ENCODE results near the gene SLC25A33. TPM values are rescaled to one million over a fixed set of nuclear protein-coding genes. Genes with fewer than 3 reads are reported as not detected.

The SLC25A33 gene
- total and polyA plus RNA-seq, 2 donors (not counting 1 experiment from before 2014, with no cell fraction given): 2.3 to 5.0 TPM

DNA sequence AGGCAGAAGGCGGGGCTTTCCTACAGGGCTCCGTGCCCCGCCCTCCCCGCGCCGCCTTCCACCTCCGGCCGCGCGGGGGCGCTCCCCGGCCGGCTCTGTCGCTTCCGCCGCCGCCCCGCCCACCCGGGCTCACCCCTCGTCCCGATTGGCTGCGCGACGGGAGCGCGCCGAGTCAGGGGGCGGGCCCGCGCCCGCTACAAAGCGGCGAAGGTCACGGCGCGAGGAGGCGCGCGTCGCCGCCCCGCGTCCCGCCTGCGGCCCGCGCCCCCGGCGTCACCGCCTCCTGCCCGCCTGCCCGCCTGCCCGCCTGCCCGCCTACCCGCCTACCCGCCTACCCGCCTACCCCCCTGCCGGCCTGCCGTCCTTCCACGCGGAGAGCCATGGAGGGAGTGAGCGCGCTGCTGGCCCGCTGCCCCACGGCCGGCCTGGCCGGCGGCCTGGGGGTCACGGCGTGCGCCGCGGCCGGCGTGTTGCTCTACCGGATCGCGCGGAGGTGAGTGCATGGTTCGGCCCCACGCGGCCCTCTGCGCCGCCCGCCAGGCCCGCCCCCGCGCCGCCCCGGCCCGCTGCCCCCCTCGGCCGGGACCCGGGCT lies 49.4 kb downstream of the SLC25A33 start, which contains the start of gene TMEM201:
TSS of gene TMEM201 (plus strand) at position 361 of the 593 bp plus-strand sequence. CDS start at position 381, 20 bp downstream.
- Histone ChIP-seq H3K27me3 (replicated peaks in 1 of 4; ENCODE audit: control extremely low read depth in 1 of 4, control insufficient read depth in 3 of 4, insufficient read depth in 4 of 4, low read length in 3 of 4) (no peaks in the 10 kb centered on the region), H2AFZ (ENCODE audit: insufficient read depth, low read depth, low read length, poor library complexity, severe bottlenecking) (peak within 1 kb of the TSS; percentile 84), H3K4me3 (ENCODE audit: control extremely low read depth in 1 of 5, extremely low read depth in 1 of 5, insufficient read depth in 1 of 5, low read depth in 2 of 5, low read length in 4 of 5) (peak within 1 kb of the TSS; percentile 33 to 62 (median 58)), H4K20me1 (ENCODE audit: control insufficient read depth, insufficient read depth, low read length, poor library complexity, severe bottlenecking) (peaks cover 21% of the 10 kb centered on the region), H3K27ac (ENCODE audit: low read length in 2 of 2) (peak within 1 kb of the TSS in 1 of 2 donors; percentile 6), H3K9ac (ENCODE audit: low read length) (peak within 1 kb of the TSS; percentile 70), H3K36me3 (replicated peaks in 1 of 2; ENCODE audit: control extremely low read depth in 1 of 2, control insufficient read depth in 1 of 2, extremely low read depth in 1 of 2, insufficient read depth in 2 of 2, low read length in 1 of 2) (no peaks in the 10 kb centered on the region), H3K79me2 (ENCODE audit: control insufficient read depth, insufficient read depth, low read length) (peaks cover 43% of the 10 kb centered on the region), H3K9me3 (ENCODE audit: control extremely low read depth in 1 of 3, control insufficient read depth in 2 of 3, insufficient read depth in 1 of 3, low read length in 2 of 3) (no peaks in the 10 kb centered on the region), H3K4me2 (replicated peaks; ENCODE audit: low read depth, low read length, poor library complexity, severe bottlenecking) (peak within 1 kb of the TSS; percentile 97), H3K4me1 (ENCODE audit: control insufficient read depth in 2 of 2, insufficient read depth in 2 of 2, low read length in 2 of 2) (peaks cover 33 to 42% of the 10 kb centered on the region in 2 donors)
- H3K27ac Mint-ChIP-seq: peak within 1 kb of the TSS; percentile 82
- under 1% methylated on average over 94 of the region's 94 CpGs for WGBS (ENCODE audit: insufficient coverage)
- TF ChIP-seq, protein P1, sequence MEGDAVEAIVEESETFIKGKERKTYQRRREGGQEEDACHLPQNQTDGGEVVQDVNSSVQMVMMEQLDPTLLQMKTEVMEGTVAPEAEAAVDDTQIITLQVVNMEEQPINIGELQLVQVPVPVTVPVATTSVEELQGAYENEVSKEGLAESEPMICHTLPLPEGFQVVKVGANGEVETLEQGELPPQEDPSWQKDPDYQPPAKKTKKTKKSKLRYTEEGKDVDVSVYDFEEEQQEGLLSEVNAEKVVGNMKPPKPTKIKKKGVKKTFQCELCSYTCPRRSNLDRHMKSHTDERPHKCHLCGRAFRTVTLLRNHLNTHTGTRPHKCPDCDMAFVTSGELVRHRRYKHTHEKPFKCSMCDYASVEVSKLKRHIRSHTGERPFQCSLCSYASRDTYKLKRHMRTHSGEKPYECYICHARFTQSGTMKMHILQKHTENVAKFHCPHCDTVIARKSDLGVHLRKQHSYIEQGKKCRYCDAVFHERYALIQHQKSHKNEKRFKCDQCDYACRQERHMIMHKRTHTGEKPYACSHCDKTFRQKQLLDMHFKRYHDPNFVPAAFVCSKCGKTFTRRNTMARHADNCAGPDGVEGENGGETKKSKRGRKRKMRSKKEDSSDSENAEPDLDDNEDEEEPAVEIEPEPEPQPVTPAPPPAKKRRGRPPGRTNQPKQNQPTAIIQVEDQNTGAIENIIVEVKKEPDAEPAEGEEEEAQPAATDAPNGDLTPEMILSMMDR (IDR thresholded peaks at IDR 0.05): peak; percentile 80
- TF ChIP-seq EZH2 (IDR thresholded peaks at IDR 0.05; ENCODE audit: borderline replicate concordance, insufficient read depth, low read depth, low read length, poor library complexity, severe bottlenecking): no peak
- intact Hi-C loops (cut with micrococcal nuclease): loop anchor here (1.0 to 10.0 kb wide), 8 partner anchors 38 to 1106 kb away; partner anchors contain the start of genes CTNNBIP1, LZIC, NMNAT1 and SLC25A33
- ChIA-PET CTCF (interaction anchor here (0.8 to 1.6 kb wide), 7 partner anchors 25 to 288 kb away, joined by 3 to 5 read pairs (median 3); no protein-coding TSS in a partner anchor), POLR2A (interaction anchor here (1.0 kb wide), 1 partner anchor 26 kb away, joined by 3 read pairs; no protein-coding TSS in a partner anchor)
- ATAC-seq (ENCODE audit: low read depth): peak; percentile 91
- peak; percentile 96 for DNase-seq
- peaks cover 38% of the 10 kb centered on the region for H3K4me1 Mint-ChIP-seq
- no peaks in the 10 kb centered on the region for H3K9me3 Mint-ChIP-seq (ENCODE audit: insufficient read depth)
- H3K27me3 Mint-ChIP-seq: no peaks in the 10 kb centered on the region
- H3K4me3 Mint-ChIP-seq: peak within 1 kb of the TSS; percentile 91

All from B cell (primary cell).